K562 (cell line): ENCODE results near the gene WFIKKN2. TPM values are rescaled to one million over a fixed set of nuclear protein-coding genes. Genes with fewer than 3 reads are reported as not detected.
A peak's percentile ranks its signal among the peaks of the same experiment; 100 is the strongest.

ENCODE experiments used
- BCOR ChIP-seq: fragments of 450-650 bp; IDR thresholded peaks from 2 replicates; pipeline ENCODE4 v1.6.1; 2016
- CBX5 ChIP-seq: IDR thresholded peaks from 2 replicates; pipeline ENCODE4 v1.6.1; 2014; ENCODE audit warnings: low read depth, borderline replicate concordance
- DPF2 ChIP-seq: fragments of 450-650 bp; IDR thresholded peaks from 2 replicates; pipeline ENCODE4 v1.6.1; 2016
- EHMT2 ChIP-seq: fragments of 450-650 bp; IDR thresholded peaks from 2 replicates; pipeline ENCODE4 v1.6.1; 2018; ENCODE audit warnings: antibody characterized with exemption
- EWSR1 ChIP-seq: fragments of 450-650 bp; IDR thresholded peaks from 2 replicates; pipeline ENCODE4 v1.6.1; 2018; ENCODE audit warnings: borderline replicate concordance, mild to moderate bottlenecking, low read depth, moderate library complexity; ENCODE audit not compliant: partially characterized antibody
- HNRNPUL1 ChIP-seq: fragments of 200-400 bp; formaldehyde crosslinking; IDR thresholded peaks from 2 replicates; pipeline ENCODE4 v1.6.1; 2017; ENCODE audit warnings: low read length
- KAT8 ChIP-seq: fragments of 450-650 bp; IDR thresholded peaks from 2 replicates; pipeline ENCODE4 v1.6.1; 2016; ENCODE audit warnings: low read depth, mild to moderate bottlenecking
- SIN3A ChIP-seq, 2 experiments: fragments of 150-350 bp in 1 of 2; IDR thresholded peaks; 2 replicates each; pipeline ENCODE4 v1.6.1; 2011 to 2016; ENCODE audit warnings: borderline replicate concordance in 2 of 2, low read depth in 2 of 2, low read length in 2 of 2, mild to moderate bottlenecking in 2 of 2, moderate library complexity in 2 of 2; ENCODE audit not compliant: control insufficient read depth in 1 of 2
- SIRT6 ChIP-seq: IDR thresholded peaks from one replicate; pipeline ENCODE4 v1.6.1; 2012; ENCODE audit warnings: low read depth, mild to moderate bottlenecking, control low read depth, inconsistent platforms, low read length, moderate library complexity
- TARDBP ChIP-seq: fragments of 450-650 bp; IDR thresholded peaks from 2 replicates; pipeline ENCODE4 v1.6.1; 2016
- ZC3H11A ChIP-seq: IDR thresholded peaks from 2 replicates; pipeline ENCODE4 v1.6.1; 2012; ENCODE audit warnings: low read depth, low read length, improper control_type of control experiment
- ZNF79 ChIP-seq: fragments of 250-450 bp; sonication (Bioruptor Pico); IDR thresholded peaks from 2 replicates; pipeline ENCODE4 v1.4.0; 2020; ENCODE audit warnings: low read depth, mild to moderate bottlenecking, moderate library complexity
- polyA plus RNA-seq, 8 experiments: library from polyadenylated mRNA; depleted of rRNA in 4 of 8; stranded (reverse) in 5 of 8; unstranded in 3 of 8; fragments of >200 nt; fragmentation: Nextera tagmentation in 2 of 8; fragmentation: Illumina TruSeq in 1 of 8; extraction: Ambion mirVana in 2 of 8; extraction: Trizol in 1 of 8; gene quantifications; 2 replicates each; pipeline versions ENCODE4 v1.2.1 to v1.2.3, GENCODE V29; 2011 to 2014; ENCODE audit warnings: inconsistent platforms in 1 of 8, missing spikeins in 1 of 8
- total RNA-seq, 7 experiments: library from RNA; depleted of rRNA in 6 of 7; stranded (reverse); fragments of >200 nt in 6 of 7; fragmentation: Illumina TruSeq in 2 of 7; extraction: Trizol in 2 of 7; gene quantifications; 2 replicates each; pipeline versions ENCODE4 v1.2.1 to v1.2.3, GENCODE V29; 2011 to 2021; ENCODE audit warnings: low replicate concordance in 1 of 7
- TF ChIP-seq, protein P1 (sequence below), 2 experiments: fragments of 450-650 bp; conservative IDR thresholded peaks; 2 replicates each; pipeline ENCODE4 v1.6.1; 2017; ENCODE audit warnings: mild to moderate bottlenecking in 2 of 2, moderate library complexity in 2 of 2
- TF ChIP-seq, protein P2 (sequence below): fragments of 200-800 bp; sonication (Bioruptor generic); IDR thresholded peaks from 2 replicates; pipeline ENCODE4 v1.6.1; 2017; ENCODE audit warnings: missing genetic modification characterization, missing compliant biosample characterization
- TF ChIP-seq, protein P3 (sequence below): fragments of 450-650 bp; IDR thresholded peaks from 2 replicates; pipeline ENCODE4 v1.6.1; 2016; ENCODE audit warnings: borderline replicate concordance
- TF ChIP-seq, protein P4 (sequence below): sonication (generic); formaldehyde crosslinking; IDR thresholded peaks from 2 replicates; pipeline ENCODE4 v1.8.0; 2023; ENCODE audit warnings: mild to moderate bottlenecking, missing genetic modification reagents
- TF ChIP-seq, protein P5 (sequence below), 2 experiments: IDR thresholded peaks; 2 replicates each; pipeline ENCODE4 v1.6.1; 2011; ENCODE audit warnings: borderline replicate concordance in 1 of 2, control low read depth in 1 of 2, low read depth in 1 of 2, low read length in 1 of 2, mild to moderate bottlenecking in 1 of 2, mixed read lengths in 1 of 2, moderate library complexity in 1 of 2; ENCODE audit not compliant: insufficient read depth in 1 of 2, insufficient read length in 1 of 2, poor library complexity in 1 of 2, severe bottlenecking in 1 of 2; ENCODE audit errors: extremely low read depth in 1 of 2

Gene WFIKKN2
- total and polyA plus RNA-seq, 9 of the 15 experiments (the other 6 are each of a cell fraction or from before 2014, with no cell fraction given) = 0.07 TPM; not detected in 8

DNA sequence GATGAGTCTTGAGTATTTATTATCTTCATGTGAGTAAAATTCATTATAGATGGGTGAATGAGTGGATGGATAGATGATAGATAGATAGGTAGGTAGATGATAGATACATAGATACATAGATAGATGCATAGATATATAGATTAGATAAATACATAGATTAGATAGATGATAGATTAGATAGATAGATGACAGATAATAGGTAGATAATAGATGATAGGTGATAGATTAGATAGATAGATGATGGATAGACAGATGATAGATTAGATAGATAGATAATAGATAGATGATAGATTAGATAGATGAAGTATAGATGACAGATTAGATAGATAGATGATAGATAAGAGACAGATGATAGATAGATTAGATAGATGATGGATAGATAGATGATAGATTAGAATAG is 21.8 kb upstream of the WFIKKN2 start (continued):
- TF ChIP-seq, protein P1, sequence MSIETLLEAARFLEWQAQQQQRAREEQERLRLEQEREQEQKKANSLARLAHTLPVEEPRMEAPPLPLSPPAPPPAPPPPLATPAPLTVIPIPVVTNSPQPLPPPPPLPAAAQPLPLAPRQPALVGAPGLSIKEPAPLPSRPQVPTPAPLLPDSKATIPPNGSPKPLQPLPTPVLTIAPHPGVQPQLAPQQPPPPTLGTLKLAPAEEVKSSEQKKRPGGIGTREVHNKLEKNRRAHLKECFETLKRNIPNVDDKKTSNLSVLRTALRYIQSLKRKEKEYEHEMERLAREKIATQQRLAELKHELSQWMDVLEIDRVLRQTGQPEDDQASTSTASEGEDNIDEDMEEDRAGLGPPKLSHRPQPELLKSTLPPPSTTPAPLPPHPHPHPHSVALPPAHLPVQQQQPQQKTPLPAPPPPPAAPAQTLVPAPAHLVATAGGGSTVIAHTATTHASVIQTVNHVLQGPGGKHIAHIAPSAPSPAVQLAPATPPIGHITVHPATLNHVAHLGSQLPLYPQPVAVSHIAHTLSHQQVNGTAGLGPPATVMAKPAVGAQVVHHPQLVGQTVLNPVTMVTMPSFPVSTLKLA (conservative IDR thresholded peaks at IDR 0.05) = 0 out of 4 replicates have a peak, but pooled peaks of 1 of the 2 experiments have one; percentile 18
- TF ChIP-seq SIN3A (IDR thresholded peaks at IDR 0.05; ENCODE audit: borderline replicate concordance in 2 of 2, control insufficient read depth in 1 of 2, low read depth in 2 of 2, low read length in 2 of 2) (no peak), SIRT6 (no peak), ZC3H11A (peak; percentile 98), DPF2 (no peak), ZNF79 (CRISPR knock-in tag) (no peak), HNRNPUL1 (no peak), CBX5 (no peak), BCOR (peak; percentile 95), EHMT2 (no peak), TARDBP (no peak), KAT8 (no peak), EWSR1 (no peak)
- TF ChIP-seq, protein P2, sequence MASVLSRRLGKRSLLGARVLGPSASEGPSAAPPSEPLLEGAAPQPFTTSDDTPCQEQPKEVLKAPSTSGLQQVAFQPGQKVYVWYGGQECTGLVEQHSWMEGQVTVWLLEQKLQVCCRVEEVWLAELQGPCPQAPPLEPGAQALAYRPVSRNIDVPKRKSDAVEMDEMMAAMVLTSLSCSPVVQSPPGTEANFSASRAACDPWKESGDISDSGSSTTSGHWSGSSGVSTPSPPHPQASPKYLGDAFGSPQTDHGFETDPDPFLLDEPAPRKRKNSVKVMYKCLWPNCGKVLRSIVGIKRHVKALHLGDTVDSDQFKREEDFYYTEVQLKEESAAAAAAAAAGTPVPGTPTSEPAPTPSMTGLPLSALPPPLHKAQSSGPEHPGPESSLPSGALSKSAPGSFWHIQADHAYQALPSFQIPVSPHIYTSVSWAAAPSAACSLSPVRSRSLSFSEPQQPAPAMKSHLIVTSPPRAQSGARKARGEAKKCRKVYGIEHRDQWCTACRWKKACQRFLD (CRISPR knock-in tag) = no peak
- TF ChIP-seq, protein P3, sequence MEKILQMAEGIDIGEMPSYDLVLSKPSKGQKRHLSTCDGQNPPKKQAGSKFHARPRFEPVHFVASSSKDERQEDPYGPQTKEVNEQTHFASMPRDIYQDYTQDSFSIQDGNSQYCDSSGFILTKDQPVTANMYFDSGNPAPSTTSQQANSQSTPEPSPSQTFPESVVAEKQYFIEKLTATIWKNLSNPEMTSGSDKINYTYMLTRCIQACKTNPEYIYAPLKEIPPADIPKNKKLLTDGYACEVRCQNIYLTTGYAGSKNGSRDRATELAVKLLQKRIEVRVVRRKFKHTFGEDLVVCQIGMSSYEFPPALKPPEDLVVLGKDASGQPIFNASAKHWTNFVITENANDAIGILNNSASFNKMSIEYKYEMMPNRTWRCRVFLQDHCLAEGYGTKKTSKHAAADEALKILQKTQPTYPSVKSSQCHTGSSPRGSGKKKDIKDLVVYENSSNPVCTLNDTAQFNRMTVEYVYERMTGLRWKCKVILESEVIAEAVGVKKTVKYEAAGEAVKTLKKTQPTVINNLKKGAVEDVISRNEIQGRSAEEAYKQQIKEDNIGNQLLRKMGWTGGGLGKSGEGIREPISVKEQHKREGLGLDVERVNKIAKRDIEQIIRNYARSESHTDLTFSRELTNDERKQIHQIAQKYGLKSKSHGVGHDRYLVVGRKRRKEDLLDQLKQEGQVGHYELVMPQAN = no peak
- TF ChIP-seq, protein P4, sequence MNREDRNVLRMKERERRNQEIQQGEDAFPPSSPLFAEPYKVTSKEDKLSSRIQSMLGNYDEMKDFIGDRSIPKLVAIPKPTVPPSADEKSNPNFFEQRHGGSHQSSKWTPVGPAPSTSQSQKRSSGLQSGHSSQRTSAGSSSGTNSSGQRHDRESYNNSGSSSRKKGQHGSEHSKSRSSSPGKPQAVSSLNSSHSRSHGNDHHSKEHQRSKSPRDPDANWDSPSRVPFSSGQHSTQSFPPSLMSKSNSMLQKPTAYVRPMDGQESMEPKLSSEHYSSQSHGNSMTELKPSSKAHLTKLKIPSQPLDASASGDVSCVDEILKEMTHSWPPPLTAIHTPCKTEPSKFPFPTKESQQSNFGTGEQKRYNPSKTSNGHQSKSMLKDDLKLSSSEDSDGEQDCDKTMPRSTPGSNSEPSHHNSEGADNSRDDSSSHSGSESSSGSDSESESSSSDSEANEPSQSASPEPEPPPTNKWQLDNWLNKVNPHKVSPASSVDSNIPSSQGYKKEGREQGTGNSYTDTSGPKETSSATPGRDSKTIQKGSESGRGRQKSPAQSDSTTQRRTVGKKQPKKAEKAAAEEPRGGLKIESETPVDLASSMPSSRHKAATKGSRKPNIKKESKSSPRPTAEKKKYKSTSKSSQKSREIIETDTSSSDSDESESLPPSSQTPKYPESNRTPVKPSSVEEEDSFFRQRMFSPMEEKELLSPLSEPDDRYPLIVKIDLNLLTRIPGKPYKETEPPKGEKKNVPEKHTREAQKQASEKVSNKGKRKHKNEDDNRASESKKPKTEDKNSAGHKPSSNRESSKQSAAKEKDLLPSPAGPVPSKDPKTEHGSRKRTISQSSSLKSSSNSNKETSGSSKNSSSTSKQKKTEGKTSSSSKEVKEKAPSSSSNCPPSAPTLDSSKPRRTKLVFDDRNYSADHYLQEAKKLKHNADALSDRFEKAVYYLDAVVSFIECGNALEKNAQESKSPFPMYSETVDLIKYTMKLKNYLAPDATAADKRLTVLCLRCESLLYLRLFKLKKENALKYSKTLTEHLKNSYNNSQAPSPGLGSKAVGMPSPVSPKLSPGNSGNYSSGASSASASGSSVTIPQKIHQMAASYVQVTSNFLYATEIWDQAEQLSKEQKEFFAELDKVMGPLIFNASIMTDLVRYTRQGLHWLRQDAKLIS (CRISPR knock-in tag) = no peak
- TF ChIP-seq, protein P5, sequence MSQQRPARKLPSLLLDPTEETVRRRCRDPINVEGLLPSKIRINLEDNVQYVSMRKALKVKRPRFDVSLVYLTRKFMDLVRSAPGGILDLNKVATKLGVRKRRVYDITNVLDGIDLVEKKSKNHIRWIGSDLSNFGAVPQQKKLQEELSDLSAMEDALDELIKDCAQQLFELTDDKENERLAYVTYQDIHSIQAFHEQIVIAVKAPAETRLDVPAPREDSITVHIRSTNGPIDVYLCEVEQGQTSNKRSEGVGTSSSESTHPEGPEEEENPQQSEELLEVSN (IDR thresholded peaks at IDR 0.05; ENCODE audit: borderline replicate concordance in 1 of 2, extremely low read depth in 1 of 2, insufficient read depth in 1 of 2, insufficient read length in 1 of 2, low read depth in 1 of 2, low read length in 1 of 2, poor library complexity in 1 of 2, severe bottlenecking in 1 of 2) = no peak
